HG03097 (cell line): ENCODE measurements around the gene OR52E1.
"Not testable (repeated sequence)": the region's sequence is repeated elsewhere in the genome, so short reads cannot be mapped to it uniquely, and the experiment has no call there.

Source experiments
- ATAC-seq: cut with Tn5 transposase; IDR thresholded peaks from one replicate; pipeline ENCODE4 v1.9.1; 2021; ENCODE audit not compliant: unreplicated experiment, low FRiP score

Gene OR52E1

GRCh38 chr11:5069272-5069671 lies at the start of gene OR52E1:
Gene OR52E1, plus strand, starts transcription at chr11:5069572.
- no peak for ATAC-seq

DNA sequence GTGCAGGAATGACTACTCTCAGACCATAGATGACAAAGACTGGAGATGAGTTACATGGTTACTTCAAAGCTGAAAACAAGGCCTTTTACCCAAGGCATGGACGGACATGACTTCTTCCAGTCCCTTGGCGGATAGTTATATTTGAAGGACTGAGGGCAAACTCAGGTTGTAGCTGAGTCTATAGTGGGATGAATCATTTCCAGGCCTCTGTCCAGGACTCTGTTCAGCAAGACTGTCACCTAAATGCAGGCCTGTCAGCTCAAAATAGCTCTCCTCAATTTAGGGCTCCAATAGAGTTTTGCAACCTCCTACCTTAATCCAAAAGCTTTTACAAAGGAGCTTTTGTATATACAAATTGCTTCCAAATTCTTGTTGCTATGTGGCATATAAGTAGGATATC lies 47.4 kb upstream of the OR52E1 start:
- ATAC-seq = no peak

- ATAC-seq = no peak
Measured at GRCh38 chr11:5036669-5037068, 32.7 kb upstream of the OR52E1 start.

- no peak for ATAC-seq
Measured at GRCh38 chr11:5037926-5038325, 31.4 kb upstream of the OR52E1 start.

GRCh38 chr11:5038341-5038740 lies 31.0 kb upstream of the OR52E1 start:
- ATAC-seq = no peak

- no peak for ATAC-seq
Measured at GRCh38 chr11:5040876-5041275, 28.5 kb upstream of the OR52E1 start.

- no peak for ATAC-seq
Measured at GRCh38 chr11:5042091-5042490, 27.3 kb upstream of the OR52E1 start.

- no peak for ATAC-seq
Measured at GRCh38 chr11:5043380-5043779, 26.0 kb upstream of the OR52E1 start.

- no peak for ATAC-seq
Measured at GRCh38 chr11:5046226-5046625, 23.1 kb upstream of the OR52E1 start, which contains the start of gene OR52J3. Gene OR52J3, plus strand, starts transcription at chr11:5046526. Its CDS starts 0 bp downstream, at chr11:5046526.

GRCh38 chr11:5046754-5047330 lies 22.5 kb upstream of the OR52E1 start:
- no peak for ATAC-seq

DNA sequence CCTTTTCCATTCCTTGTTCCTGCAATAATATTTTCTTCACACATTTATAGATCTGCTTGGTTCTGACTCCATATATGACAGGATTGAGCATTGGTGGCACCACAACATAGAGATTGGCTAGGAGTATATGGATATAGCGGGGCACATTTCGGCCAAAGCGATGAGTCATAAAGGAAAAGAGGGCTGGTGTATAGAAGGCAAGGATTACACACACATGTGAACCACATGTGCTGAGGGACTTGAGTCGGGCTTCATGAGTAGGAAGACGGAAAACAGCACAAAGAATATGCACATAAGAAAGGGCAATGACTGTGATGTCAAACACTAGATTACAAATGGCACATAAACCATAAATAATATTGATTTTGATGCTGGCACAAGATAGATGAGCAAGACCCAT lies 10.7 kb upstream of the OR52E1 start:
- not testable (repeated sequence) for ATAC-seq

DNA sequence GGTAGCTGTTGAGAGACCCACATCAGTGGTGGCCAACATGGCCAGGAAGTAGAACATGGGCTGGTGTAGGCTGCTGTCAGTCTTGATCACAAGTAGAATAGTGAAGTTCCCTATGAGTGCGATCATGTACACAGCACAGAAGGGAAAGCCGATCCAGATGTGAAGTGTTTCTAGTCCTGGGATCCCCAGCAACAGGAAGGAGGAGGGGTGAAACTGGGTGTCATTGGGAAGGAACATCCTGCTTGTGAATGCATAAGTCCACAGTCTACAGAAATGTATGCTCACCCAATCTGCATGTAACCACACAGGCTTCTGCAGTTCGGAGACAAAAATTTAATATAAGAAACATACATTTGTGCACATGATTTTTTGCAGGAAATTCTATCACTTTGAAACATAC lies 10.0 kb upstream of the OR52E1 start, which contains the start of gene OR52E2:
Gene OR52E2, minus strand, starts transcription at position 237 of the 400 bp plus-strand sequence. Its CDS starts 0 bp downstream, at position 237.
- no peak for ATAC-seq

DNA sequence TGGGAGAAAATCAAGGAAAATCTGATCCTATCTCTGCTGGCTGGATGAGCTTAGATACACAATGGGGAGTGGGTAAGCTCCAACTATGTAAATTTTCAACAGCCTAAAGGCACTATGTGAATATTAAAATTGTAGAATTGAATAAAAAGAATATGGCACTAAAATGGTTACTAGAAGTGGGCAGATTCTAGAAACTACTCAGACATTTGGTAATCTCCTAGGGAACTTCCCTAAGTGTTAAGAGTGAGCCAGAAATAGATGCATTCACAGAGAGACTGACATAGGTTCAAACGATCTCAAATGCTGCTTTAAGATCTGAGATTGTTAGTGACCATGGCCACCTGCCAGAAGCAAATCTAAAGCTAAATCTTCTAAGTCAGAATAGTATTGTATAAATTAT lies 4.3 kb upstream of the OR52E1 start:
- no peak for ATAC-seq

DNA sequence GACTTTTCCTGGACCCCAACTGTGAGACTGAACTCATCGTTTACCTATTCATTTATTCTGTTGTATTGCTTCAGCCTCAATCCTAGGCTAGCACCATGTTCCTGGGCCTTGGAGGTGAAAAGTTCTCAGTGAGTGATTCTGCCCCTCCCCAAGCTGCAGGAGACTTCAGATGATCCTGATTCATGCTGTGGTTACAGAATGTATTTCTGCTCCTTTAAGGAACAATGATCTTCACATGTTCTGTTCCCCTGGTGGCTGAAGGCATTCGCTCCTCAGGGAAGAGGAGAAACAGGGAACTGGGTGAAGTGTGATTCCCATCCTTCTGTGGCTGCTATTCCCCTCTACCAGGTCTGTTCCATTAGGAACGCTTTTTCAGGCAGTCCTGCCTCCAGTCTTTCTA lies 2.4 kb downstream of the OR52E1 start:
- ATAC-seq = no peak

- no peak for ATAC-seq
Measured at GRCh38 chr11:5081405-5081804, 12.0 kb downstream of the OR52E1 start.

DNA sequence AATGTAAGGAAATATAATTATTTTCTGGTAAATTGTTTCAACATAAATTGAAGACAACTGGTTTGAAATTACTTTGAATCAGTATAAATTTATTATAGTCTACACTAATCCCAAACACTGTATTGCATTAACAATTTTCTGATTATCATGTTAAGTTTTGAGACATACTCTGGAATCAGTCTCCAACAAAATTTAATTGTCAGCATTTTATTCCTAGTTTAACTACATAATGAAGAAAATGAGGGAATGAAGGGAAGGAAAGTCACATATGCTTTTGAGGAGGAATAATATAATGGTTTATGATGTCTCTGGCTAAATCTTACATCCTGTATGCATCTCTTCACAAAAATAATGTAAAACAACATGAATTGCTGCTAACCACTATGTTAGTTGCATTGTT lies 14.2 kb downstream of the OR52E1 start:
- ATAC-seq = no peak

- no peak for ATAC-seq
Measured at GRCh38 chr11:5088556-5088955, 19.2 kb downstream of the OR52E1 start.

- no peak for ATAC-seq
Measured at GRCh38 chr11:5090668-5091067, 21.3 kb downstream of the OR52E1 start.

DNA sequence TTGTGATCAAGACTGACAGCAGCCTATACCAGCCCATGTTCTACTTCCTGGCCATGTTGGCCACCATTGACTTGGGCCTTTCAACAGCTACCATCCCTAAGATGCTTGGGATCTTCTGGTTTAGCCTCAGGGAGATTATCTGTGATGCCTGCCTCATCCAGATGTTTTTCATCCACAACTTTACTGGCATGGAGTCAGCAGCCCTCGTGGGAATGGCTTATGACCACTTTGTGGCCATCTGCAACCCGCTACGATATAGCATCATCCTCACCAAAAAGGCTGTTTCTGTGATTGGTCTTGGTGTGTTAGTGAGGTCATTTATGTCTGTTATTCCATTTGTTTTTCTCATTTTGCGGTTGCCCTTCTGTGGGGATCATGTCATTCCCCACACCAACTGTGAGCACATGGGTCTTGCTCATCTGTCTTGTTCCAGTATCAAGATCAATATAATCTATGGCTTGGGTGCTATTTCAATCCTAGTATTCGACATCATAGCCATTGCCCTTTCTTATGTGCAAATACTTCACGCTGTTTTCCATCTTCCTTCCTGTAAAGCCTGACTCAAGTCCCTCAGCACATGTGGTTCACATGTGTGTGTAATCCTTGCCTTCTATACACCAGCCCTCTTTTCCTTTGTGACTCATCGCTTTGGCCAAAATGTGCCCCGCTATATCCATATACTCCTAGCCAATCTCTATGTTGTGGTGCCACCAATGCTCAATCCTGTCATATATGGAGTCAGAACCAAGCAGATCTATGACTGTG lies 23.6 kb downstream of the OR52E1 start:
- no peak for ATAC-seq

DNA sequence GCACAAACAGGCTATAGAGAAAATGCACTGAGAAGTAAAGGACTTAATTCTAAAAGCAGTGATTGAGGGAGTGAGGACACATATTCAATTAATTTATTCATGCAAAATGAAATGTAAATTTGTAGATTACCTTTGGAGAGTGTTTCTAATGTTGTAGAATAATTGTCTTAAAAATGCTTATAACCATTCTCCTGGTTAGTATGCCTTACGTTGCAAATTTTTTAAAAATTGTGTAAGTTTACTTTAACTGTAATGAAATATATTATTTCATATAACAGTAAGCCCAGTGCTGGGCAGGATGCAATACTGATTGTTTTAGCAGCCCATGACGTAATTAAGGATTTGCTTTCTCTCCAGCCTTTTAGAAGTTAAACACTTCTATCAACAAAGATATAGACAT lies 26.6 kb downstream of the OR52E1 start:
- no peak for ATAC-seq

- ATAC-seq = no peak
Measured at GRCh38 chr11:5102246-5102645, 32.9 kb downstream of the OR52E1 start.

DNA sequence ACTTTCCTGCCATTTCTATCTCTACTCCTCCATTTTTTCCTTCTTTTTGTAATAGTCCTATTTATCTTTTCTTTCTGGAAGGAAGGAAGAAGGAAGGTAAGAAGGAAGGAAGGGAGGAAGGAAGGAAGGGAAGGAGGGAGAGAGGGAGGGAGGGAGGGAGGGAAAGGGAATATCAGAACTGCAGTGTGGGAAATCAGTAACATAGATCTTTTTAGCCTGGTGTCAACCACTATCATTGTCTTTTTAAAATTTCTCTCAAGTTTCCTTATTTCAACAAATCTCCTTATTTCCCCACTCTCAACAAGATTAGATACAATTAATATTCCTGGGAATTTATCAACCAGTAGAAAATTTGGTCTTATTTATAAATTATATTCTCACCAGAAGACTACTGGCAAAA lies 33.7 kb downstream of the OR52E1 start:
- ATAC-seq = no peak
